ENCODE data around the gene SMYD5. TPM values are rescaled to one million over a fixed set of nuclear protein-coding genes. Genes with fewer than 3 reads are reported as not detected.

SMYD5 gene
- total RNA-seq, 1 experiment from 2014 or later, result 54.9 TPM

DNA sequence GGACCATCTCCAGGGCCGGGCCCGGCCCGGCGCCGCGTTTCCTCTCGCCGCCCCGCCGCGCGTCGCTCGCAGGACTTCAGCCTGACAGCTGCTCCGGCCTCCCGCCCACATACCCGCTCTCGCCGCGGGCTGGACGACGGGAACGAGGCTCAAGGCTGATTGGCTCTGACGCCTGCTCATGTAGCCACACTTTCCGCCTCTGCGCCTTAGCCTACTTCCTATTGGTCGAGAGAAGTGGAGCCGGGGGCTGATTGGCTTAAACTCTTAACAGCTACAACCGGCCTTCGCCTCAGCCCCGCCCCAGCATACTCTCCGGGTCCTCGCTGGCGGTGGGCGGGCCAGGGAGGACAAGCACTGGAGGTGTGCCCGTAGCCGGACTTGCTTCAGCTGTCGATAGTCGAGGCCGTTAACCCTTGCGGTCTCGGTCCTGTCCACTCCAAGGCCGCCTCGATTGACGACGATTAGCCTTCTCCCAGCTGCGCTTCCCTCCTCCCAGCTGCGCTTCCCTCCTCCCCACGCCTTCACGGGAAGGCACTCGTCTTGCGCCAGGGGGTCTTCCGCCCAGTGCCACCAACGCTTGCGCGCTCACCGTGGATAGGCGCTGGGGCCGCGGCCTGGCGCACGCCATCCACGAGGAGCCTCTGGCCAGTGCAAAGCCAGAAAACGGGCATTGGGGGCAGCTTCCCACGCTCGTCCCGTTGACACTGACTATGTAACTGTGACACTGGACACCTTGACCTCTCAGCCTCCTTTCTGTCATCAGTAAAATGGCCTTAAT is 19.3 kb downstream of the SMYD5 start, which contains the start of gene PRADC1:
TSS of gene PRADC1 (minus strand) at position 86 of the 778 bp plus-strand sequence. CDS start at position 7, 79 bp downstream.
- peak; percentile 99 for DNase-seq (ENCODE audit: low read depth)
- in situ Hi-C loops (cut with HindIII; ENCODE audit: low pct_unique_long_range_greater_than_20kb, low sequenced_read_pairs), result no loop called here

DNA sequence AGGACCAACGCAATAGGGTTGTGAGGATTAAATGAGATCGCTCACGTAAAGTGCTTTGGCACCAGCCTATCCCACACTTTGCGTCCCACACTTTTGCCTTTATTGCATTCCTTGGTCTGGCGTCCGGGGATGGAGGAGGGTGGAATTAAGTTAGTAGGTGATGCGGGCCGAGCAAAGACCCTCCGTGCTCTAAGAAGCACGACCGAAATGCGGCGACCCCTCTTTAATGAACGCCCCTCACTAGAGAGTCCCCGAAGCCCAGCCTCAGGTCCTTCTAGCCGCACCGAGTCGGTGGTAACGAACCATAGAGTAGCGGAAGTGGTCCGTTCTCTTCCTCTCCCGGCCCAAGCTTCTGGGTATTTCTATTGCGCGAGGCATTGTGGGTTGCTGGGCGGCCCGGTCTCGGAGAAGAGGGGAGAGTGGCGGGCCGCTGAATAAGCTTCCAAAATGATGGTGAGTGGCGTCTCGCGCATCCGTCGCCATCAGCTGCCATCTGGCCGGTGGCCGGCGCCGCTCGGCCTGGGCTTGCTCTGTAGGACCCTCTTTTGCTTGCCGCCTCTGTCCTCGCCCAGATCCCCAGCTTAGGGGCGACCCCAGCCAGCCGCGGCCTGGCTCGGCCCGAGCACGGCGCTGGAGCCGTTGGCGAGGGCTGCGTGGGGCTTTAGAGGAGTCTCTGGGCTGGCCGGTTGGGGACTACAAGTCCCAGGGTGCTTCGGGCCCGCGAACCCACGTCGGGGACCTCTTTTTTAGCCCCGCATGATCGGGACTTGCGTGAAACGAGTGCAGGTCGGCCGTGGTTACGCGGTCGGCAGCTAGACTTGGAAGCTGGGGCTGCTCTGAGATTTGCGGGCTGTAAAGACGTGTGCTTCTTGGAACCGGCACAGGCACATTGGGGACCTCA is 20.1 kb downstream of the SMYD5 start, which contains the start of gene CCT7:
TSS of gene CCT7 (plus strand) at position 377 of the 901 bp plus-strand sequence. CDS start at position 448, 71 bp downstream.
- peak; percentile 88 for DNase-seq (ENCODE audit: low read depth)
- in situ Hi-C loops (cut with HindIII; ENCODE audit: low pct_unique_long_range_greater_than_20kb, low sequenced_read_pairs), result no loop called here

DNA sequence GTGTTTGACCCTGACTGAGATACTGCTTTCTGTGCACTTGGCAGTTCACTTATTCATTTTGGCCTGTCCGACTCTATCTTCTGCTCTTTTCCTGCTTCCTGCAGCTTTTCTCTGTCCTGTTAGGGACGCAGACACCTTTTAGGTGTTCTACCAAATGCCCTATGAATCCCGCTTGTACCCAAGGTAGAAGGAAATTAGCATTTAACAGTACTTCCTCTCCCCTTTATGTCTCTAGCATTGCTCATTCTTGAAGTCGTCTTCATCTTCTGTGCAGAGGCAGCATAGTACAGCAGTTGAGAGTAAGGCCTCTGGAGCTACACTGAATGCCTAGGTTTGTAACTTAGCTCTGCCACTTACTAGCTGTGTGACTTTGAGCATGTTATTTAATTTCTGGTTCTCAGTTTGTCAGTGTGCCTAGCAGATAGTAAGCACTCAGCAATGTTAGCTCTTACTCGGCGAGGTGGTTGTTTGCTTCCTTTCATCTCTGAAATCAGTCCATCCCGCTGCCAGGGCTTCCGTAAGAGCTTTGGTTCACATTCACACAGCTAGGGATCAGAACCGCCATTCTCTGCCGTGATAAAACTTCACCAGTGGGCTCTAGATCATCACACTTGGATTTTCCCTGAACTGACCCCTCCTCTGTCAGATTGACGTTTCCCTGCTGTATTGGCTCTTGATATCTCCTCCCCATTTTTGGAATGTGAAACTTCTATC is 21.4 kb downstream of the SMYD5 start:
- in situ Hi-C loops (cut with HindIII; ENCODE audit: low pct_unique_long_range_greater_than_20kb, low sequenced_read_pairs), result no loop called here
- DNase-seq (ENCODE audit: low read depth), result no peak

DNA sequence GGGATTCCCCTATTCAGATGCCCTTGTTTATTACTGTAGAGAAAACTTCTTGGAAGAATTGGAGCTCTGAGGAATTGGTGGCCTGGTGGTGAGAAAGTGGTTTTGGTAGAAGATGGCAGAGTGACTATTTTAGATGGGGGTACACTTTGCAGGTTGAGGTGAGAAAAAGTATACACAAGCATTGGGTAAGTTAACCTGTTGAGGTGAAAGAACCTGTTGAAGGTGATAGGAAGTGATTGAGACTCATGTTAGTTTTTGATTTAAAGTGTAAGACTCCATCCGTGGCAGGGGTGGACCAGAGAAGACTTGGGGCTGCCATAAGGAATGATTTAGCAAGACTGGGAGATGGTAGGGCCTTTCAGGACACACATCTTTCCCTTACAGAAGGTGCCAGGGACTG is 23.1 kb downstream of the SMYD5 start:
- DNase-seq (ENCODE audit: low read depth), result no peak
- in situ Hi-C loops (cut with HindIII; ENCODE audit: low pct_unique_long_range_greater_than_20kb, low sequenced_read_pairs), result no loop called here

- no peak for DNase-seq (ENCODE audit: low read depth)
- in situ Hi-C loops (cut with HindIII; ENCODE audit: low pct_unique_long_range_greater_than_20kb, low sequenced_read_pairs), result no loop called here
These were observed 24.1 kb downstream of the SMYD5 start for GRCh38 chr2:73238149-73238548.

- in situ Hi-C loops (cut with HindIII; ENCODE audit: low pct_unique_long_range_greater_than_20kb, low sequenced_read_pairs), result no loop called here
- DNase-seq (ENCODE audit: low read depth), result no peak
These were observed 24.9 kb downstream of the SMYD5 start for GRCh38 chr2:73238976-73239375.

- in situ Hi-C loops (cut with HindIII; ENCODE audit: low pct_unique_long_range_greater_than_20kb, low sequenced_read_pairs), result no loop called here
- DNase-seq (ENCODE audit: low read depth), result no peak
These were observed 25.7 kb downstream of the SMYD5 start for GRCh38 chr2:73239776-73240175.

DNA sequence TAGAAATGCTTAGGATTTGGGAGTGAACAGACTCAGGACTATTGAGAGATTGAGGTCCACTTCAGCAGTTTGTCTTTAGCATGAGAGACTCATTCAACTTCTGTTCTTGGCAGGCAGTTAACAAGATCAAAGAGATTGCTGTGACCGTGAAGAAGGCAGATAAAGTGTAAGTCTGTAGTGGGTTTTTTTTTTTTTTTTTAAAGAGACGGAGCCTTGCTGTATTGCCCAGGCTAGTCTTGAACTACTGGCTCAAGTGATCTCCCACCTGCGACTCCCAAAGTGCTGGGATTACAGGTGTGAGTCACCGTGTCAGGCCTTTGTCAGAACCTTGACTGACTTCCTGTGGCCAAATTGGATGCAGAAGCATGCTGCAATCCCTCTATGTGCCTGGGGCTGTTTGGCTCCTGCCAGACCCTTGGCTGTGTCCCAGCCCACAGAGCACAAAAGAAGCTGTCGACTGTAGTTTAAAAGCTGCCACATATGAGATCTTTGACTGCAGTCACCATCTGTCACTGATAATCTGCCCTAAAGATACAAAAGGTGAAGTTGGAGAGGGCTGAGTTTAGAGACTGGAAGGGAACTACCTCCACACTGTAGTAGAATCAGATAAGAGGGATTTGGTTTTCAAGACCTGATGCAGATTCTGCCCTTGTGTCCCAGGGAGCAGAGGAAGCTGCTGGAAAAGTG is 30.0 kb downstream of the SMYD5 start:
- in situ Hi-C loops (cut with HindIII; ENCODE audit: low pct_unique_long_range_greater_than_20kb, low sequenced_read_pairs), result no loop called here
- DNase-seq (ENCODE audit: low read depth), result no peak

GRCh38 chr2:73244580-73244979 is 30.5 kb downstream of the SMYD5 start:
- DNase-seq (ENCODE audit: low read depth), result no peak
- in situ Hi-C loops (cut with HindIII; ENCODE audit: low pct_unique_long_range_greater_than_20kb, low sequenced_read_pairs), result no loop called here

DNA sequence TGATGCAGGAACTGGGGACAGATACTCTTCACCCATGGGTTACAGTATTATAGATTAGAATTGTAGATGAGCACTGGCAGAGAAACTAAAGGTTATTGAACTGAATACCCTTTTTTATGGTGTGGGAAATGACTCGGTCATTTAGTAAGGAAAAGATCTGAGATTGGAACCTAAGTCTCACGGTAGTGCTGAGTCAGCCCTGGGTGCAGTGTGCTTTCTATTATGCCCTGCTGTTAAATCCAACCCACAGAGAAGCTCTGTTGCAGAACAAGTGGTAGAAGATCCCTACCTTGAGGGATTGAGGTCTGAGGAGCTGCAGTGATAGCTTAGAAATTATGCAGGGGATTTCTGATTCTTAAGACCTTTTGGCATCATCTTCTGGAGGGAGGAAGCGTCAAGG is 32.8 kb downstream of the SMYD5 start:
- DNase-seq (ENCODE audit: low read depth), result no peak

DNA sequence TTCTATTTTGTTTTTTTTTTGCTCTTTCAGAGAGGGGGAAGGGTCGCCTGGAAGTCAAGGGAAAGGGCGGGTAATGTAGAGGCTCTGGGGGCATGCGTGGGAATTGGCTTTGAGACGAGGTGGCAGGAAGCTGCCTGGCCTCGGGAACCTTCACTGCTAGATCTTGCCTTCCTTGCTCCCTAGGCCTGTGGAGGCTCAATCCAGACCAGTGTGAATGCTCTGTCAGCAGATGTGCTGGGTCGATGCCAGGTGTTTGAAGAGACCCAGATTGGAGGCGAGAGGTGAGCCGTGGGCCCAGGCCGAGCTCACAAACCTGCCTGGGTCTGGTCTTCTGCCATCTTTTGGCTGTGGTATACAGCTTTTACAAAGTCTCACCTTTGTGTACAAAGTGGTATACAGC is 35.6 kb downstream of the SMYD5 start:
- DNase-seq (ENCODE audit: low read depth), result no peak
- in situ Hi-C loops (cut with HindIII; ENCODE audit: low pct_unique_long_range_greater_than_20kb, low sequenced_read_pairs), result no loop called here

More for the DNA sequence above, 32.8 kb downstream of the SMYD5 start:
- in situ Hi-C loops (cut with HindIII; ENCODE audit: low pct_unique_long_range_greater_than_20kb, low sequenced_read_pairs), result no loop called here

DNA sequence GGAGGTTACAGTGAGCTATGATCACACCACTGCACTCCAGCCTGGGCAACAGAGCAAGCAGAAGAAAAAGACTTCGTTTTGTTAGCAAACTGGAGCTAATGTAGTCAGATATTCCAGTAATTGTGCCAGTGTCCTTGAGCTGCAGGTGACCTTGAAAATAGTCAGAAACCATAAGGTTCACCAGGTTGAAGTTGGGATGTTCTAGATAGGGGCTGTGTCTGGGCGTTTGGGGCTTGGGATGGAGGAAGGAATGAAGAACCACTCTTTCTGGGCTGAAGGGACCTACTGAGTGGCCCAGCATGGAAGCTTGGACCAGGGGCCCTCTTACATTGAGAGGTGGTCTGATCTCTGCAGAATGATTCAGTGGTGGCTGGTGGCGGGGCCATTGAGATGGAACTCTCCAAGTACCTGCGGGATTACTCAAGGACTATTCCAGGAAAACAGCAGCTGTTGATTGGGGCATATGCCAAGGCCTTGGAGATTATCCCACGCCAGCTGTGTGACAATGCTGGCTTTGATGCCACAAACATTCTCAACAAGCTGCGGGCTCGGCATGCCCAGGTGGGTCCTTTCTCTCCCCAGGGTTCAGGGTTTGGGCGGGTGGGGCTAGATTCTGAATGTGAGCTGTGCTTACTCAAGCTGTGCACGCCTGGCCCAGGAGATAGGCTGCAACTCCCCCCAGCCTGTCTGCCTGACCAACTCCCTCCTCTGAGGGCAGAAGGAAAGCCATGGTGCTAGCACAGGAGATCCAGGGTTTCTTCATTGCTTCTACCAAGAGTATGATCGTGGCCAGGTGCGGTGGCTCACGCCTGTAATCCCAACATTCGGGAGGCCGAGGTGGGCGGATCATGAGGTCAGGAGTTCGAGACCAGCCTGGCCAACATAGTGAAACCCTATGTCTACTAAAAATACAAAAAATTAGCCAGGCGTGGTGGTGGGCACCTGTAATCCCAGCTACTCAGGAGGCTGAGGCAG is 37.1 kb downstream of the SMYD5 start:
- DNase-seq (ENCODE audit: low read depth), result no peak
- in situ Hi-C loops (cut with HindIII; ENCODE audit: low pct_unique_long_range_greater_than_20kb, low sequenced_read_pairs), result no loop called here

GRCh38 chr2:73252238-73253027 is 38.4 kb downstream of the SMYD5 start:
- no peak for DNase-seq (ENCODE audit: low read depth)
- in situ Hi-C loops (cut with HindIII; ENCODE audit: low pct_unique_long_range_greater_than_20kb, low sequenced_read_pairs), result no loop called here

DNA sequence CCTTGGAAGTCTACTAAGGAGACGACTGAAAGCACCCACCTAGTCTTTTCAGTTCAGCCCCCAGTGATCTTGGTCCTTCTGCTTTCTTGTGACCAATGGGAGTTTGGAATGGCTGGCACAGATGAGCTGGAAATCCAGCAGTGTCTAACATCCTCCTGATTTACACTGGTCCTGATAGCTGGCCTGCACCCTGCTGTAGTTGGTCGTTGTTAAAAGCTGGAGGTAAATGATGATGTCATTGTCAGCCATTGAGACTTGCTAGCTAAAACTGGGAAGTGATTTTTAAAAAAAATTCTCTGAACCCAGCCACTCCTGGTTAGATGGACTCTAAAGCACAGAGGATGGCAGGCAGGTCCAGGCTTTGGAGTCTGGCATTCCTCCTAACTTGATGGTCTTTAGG is 39.4 kb downstream of the SMYD5 start:
- in situ Hi-C loops (cut with HindIII; ENCODE audit: low pct_unique_long_range_greater_than_20kb, low sequenced_read_pairs), result no loop called here
- DNase-seq (ENCODE audit: low read depth), result no peak

DNA sequence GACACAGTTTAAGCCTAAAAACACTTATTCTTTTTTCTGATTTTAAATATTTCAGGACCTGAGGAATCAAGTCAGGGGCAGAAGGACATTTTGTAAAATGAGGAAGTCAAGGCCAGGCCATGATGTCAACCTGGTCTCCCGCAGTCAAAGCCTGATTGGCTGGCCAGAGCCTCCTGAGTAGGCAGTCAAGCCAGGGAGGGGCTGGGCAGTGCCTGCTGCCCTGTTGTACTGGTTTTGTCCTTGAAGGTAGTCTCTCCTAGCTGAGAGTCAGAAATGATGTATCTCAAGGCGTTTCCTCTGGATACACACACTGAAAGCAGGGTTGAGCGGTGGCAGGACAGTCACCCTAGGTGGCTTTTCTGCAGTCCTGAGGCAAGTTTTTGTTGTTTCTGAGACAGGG is 39.9 kb downstream of the SMYD5 start:
- no peak for DNase-seq (ENCODE audit: low read depth)
- in situ Hi-C loops (cut with HindIII; ENCODE audit: low pct_unique_long_range_greater_than_20kb, low sequenced_read_pairs), result no loop called here

DNA sequence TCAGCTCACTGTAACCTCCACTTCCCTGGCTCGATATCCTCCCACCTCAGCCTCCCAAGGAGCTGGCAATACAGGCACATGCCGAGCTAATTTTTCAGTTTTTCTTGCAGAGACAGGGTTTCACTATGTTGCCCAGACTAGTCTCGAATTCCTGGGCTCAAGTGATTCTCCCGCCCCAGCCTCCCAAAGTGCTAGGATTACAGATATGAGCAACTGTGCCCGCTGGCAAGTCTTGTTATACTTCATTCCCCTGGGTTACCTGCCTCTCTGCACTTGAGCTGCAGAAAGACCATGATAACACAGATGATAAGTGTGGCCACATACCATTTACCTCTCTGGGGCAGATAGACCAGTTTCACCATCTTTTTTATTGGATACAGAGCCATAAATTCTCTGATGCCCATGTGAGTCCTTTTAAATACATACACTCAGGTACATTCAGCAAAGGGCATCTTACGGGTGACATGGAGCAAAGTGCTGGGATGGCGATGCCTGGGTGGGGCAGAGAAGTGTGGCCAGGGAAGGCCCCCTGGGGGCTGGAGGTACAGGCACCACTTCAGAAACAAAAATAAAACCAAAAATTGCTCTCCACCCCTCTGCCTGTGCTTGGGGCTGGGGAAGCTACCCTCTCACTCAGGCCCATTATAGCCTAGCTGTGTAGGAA is 40.4 kb downstream of the SMYD5 start:
- in situ Hi-C loops (cut with HindIII; ENCODE audit: low pct_unique_long_range_greater_than_20kb, low sequenced_read_pairs), result no loop called here
- DNase-seq (ENCODE audit: low read depth), result no peak

All from Caki2 (cell line).